NOMO-1 (cell line): Measurements from ENCODE around the gene GRB2.
"Not testable (repeated sequence)": the region's sequence is repeated elsewhere in the genome, so short reads cannot be mapped to it uniquely, and the experiment has no call there.

Experiments used
- DNase-seq, 2 experiments: peaks; one replicate each; lab custom pipeline; 2025; ENCODE audit not compliant: unreplicated experiment in 2 of 2; lab: John Stamatoyannopoulos, UW

GRB2 gene

DNA sequence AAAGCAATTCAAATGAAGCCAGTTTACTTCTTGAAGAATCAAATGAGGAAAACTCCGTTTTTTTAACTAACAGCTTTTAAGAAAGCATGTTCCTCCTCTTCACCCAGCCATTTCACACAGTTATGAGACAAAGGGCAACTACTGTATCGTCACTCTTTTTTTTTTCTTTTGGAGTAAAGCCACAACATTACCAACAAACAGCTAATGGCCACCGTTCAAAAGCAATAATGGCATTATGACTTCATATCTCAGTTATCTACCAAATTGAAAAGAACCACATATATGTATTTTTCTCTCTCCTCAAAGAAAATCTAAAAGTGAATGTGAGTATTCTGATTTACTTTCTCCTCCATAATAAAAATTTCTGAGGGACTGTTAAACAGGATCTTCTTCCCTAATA lies 14.5 kb downstream of the GRB2 start:
- no peak for DNase-seq

DNA sequence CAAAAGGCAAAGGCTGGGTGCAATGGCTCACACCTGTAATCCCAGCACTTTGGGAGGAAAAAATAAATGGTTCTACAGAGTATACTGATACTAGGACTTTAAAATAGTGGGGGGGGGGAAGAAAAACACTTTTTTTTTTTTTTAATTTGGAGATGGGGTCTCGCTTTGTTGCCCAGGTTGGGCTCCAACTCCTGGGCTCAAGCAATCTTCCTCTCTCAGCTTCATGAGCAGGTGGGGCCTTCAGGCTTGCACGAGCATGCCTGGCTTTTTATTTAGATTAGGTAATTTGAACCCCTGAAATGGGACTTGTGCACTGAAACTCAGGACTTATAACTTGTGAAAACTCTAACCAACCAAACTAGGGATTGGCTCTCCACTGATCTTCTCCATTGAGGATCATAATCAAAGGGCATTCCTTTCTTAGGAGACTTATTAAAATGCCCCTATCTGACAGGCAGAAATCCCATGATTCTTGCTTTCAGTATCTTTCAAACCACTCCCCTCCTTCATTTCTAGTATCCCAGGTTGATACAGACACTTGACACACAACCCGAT lies 16.9 kb downstream of the GRB2 start:
- DNase-seq = no peak

DNA sequence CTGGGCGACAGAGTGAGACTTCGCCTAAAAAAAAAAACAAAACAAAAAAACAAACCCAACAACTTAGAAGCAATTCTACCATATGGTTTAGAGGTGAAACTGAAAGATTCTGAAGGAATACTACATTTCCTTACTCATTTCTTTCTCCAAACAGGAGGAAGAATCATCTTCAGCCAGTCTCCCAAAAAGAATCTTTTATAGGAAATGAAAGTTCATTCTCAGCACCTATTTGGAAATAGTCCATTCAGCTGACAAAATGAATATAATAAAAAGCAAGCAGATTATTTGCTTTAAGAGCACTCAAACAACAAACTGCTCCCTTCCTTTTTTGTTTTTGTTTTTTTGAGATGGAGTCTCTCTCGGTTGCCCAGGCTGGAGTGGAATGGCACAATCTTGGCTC lies 17.7 kb downstream of the GRB2 start:
- no peak for DNase-seq

DNA sequence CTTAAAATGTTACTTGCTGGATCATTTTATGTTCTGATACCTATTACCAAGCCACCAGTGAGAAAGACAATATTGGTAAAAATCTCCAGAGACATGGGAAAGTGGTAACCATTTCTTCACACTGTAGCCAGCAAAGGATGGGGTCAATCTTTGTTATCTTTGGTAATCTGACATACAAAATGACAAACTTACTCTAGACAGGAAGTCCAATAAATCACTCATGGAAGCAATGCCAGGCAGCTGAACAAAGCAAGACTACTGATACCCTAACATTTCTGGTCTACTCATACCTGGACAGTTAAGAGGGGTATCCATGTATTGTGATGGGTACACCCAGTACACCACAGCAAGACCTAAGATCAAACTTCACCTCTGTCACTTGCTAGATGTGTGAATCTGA lies 19.0 kb downstream of the GRB2 start:
- DNase-seq = no peak

DNA sequence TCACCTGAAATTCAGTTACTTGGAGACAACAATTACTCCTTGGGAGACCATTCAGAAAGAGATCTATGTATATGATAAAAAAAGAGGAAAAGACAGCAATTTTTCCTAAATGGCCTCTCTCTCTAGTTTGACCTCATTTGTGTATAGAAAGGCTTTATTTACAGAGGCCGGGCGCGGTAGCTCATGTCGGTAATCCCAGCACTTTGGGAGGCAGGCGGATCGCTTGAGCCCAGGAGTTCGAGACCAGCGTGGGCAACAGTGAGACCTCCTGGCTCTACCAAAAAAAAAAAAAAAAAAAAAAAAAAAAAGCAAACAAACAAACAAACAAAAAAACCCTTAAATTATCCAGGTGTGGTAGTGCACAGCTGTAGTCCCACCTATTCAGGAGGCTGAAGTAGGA lies 20.7 kb downstream of the GRB2 start:
- no peak for DNase-seq

DNA sequence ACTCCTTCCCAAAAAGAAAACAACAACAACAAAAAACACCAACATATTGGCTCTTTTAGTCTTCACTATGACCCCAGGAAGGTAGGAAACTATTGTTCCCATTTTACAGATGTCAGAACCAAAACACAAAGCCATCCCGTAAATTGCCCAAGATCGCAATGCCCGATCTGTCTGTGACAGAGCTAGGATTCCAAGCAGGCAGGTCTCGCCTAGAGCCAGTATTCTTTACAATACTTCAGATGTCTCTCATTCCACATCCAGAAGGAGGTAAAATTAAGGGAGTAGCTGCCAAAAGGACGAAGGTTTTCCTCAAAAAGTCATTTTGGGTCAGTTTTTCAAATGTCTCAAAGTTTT lies 21.7 kb downstream of the GRB2 start:
- no peak for DNase-seq

DNA sequence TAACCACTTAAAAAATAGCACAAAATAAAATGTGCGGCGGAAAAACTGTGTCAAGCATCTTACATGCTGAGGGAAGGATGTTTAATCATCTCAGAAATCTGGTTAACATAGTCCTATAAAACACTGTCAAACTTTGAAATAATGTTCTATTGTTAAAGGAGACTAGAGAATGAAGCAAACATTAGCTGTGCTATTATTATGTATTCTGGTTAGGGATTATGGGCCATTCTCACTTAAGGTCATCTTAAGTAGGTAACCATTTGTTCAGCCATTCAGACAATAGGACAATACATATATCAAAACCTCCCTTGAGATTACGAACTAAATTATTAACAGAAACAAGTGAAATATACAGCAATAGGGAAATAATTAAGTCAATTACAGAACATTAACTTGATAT lies 24.7 kb downstream of the GRB2 start:
- DNase-seq = no peak

DNA sequence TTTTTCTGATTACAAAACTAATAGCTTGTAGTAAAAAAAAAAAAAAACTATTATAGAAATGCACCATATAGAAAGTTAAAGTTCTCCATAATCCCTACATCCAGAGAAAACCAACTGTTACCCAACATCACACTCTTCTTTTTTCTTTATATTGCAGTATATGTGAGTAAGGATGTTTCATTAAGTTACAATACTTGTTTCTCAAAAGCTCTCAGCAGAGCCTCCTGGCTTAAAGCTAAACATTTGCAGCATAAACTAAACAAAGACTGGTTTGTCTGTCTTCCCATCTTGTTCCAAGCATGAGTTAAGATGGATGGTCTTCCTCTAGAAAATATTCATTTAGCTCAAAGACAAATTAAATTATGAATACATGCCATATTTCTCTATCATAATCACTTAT lies 25.2 kb downstream of the GRB2 start:
- no peak for DNase-seq

DNA sequence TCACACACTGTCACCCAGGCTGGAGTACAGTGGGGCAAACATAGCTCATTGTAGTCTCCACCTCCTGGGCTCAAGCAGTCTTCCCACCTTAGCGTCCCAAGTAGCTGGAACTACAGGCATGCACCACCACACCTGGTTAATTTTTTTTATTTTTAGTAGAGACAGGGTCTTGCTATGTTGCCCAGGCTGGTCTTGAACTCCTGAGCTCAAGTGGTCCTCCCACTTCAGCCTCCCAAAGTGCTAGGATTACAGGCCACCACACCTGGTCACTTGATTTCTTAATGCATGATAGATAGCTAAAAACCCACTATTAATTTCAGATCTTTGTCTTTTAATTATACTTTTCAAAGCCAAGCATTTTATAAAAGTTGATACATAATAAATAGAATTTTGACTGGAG lies 26.1 kb downstream of the GRB2 start:
- not testable (repeated sequence) for DNase-seq

DNA sequence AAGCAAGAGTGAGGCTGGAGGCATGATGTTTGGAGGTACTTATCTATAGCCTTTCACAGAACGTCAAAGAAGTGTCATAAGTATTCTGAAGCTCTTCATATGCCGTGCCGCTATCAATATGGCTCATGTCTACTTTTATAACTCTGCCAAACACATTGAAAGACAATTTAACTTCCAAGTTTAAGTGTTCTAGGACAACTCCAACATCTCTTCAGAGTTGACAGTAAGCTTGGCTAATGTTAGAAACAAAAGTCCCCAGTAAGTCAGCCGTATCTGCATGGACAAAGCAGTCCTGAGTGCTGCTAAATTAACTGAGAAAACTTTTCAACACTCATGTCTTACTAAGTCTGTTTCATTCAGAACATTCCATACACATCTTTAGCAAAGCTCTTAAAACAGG lies 32.2 kb downstream of the GRB2 start:
- no peak for DNase-seq

DNA sequence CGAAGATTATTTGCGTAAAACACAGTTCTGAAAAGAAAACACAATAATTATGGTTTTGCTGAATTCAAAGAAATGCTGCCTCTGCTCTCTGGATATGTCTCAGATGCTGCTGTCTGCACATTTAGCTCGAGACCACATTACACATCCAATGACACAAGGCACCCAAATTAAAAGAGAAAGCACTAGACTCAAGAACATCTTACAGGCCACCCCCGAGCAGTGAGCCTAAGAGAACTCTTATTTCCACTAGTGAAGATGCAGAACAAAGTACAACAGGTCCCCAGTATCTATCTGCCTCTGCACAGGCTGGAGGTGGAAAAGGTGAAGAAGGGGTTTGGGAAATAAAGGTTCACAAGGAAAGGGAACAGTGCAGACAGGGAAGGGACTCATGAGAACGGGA lies 33.5 kb downstream of the GRB2 start:
- DNase-seq = no peak

DNA sequence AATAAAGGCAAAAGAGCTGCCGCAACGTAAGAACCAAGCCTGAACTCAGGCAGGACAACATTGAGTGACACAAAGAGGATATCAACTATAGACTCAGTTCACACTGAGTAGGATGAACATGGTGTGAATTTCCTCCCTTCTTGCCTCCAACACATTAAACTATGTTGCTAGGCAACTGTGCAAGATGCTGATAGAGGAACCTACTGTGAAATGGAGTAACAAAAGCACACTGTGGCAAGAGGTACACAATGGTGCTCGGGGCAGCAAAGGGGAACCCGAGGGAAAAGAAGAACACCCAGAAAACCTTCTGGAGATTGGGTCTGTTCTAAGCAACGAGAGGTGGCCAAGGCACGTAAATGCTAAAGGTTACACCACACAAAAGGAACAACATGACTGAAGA lies 34.1 kb downstream of the GRB2 start:
- peak; percentile 18 to 54 for DNase-seq

DNA sequence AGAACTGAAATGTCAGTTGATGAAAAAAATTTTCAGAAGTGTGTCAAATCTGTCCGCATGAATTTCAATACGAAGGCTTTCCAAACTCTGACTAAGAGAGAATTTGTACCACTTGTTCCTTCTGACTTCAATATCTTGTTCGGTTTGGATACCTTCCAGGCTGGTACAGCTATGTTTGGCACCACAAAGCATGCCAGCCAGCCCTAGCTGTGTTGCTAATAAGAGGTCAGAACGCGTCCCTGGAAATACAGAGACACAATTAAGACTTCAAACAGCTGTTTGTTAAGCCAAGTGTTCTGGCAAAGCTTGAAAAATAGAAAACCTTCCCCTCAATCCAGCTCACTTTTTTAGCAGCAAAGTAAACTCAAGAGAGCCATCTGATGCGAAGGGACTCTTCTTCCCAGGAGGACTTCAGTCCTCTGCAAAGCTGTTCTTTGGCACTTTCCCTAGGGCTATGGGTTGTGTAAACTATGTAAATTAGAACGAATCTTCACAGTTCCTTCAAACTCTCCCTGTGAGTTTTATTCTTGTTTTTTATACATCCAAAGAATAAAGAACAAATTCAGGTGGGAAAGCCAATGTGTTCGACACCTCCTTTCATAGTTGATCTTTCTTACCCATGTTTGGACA lies 35.1 kb downstream of the GRB2 start:
- no peak for DNase-seq

DNA sequence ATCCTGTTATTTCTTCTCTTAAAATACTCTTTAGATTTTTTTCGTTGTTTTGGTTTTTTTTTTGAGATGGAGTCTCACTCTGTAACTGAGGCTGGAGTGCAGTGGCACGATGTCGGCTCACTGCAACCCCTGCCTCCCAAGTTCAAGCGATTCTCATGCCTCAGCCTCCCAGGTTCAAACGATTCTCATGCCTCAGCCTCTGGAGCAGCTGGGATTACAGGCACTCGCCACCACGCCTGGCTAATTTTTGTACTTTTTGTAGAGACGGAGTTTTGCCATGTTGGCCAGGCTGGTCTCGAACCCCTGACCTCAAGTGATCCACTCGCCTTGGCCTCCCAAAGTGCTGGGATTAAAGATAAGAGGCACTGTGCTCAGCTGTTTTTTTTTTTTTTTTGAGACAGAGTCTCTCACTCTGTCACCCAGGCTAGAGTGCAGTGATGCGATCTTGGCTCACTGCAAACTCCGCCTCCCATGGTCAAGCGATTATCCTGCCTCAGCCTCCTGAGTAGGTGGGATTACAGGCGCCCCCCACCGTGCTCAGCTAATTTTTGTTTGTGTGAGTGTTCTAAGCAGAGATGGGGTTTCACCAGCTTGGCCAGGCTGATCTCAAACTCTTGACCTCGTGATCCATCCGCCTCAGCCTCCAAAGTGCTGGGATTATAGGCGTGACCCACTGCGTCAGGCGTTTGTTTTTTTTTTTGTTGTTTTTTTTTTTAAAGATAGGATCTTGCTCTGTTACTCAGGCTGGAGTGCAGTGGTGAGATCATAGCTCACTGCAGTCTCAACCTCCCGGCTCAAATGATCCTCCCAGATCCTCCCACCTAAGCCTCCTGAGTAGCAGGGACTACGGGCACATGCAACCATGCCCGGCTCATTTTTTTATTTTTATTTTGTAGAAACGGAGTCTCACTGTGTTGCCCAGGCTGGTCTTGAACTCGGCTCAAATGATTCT lies 37.4 kb downstream of the GRB2 start:
- not testable (repeated sequence) for DNase-seq

DNA sequence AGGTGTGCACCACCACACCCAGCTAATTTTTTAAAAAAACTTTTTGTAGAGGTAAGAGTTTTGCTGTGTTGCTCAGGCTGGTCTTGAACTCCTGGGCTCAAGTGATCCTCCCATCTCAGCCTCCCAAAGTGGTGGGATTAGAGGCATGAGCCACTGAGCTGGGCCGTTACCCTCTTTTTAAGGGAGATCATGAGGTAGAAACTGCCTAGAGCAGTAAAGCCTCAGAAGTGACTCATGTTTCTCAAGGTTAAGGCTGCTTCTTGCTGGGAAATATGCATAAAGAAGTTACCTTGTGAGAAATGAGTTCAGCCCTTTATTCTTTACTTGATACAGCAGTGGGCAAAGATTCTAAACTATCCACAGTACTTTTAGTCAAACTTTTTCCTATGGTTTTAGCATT lies 38.2 kb downstream of the GRB2 start:
- DNase-seq = no peak

DNA sequence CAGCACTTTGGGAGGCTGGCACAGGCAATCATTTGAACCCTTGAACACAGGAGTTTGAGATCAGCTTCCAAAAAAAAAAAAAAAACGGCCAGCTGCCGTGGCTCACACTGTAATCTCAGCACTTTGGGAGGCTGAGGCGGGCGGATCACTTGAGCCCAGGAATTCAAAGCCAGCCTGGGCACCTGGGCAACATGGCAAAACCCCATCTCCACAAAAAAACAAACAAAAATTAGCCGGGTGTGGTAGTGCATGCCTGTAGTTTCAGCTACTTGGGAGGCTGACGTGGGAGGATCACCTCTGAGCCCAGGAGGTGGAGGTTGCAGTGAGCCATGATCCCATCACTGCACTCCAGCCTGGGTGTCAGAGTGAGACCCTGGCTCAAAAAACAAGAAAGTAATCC lies 39.0 kb downstream of the GRB2 start:
- DNase-seq = no peak

DNA sequence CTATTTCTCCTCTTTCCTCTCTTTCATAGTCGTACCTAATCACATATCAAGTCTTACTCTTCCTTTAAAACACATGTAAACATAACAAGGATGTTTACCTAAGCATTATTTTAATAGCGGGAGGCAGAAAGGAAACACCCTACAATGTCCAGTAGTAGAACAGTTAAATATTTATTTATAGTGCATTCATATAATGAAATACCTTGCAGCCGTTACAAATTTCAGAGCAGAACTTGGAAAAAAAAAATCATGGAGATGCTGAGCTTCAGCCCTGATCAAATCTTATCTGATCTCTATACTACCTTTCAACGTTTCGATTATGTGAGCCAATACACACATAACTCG lies 39.6 kb downstream of the GRB2 start:
- no peak for DNase-seq

DNA sequence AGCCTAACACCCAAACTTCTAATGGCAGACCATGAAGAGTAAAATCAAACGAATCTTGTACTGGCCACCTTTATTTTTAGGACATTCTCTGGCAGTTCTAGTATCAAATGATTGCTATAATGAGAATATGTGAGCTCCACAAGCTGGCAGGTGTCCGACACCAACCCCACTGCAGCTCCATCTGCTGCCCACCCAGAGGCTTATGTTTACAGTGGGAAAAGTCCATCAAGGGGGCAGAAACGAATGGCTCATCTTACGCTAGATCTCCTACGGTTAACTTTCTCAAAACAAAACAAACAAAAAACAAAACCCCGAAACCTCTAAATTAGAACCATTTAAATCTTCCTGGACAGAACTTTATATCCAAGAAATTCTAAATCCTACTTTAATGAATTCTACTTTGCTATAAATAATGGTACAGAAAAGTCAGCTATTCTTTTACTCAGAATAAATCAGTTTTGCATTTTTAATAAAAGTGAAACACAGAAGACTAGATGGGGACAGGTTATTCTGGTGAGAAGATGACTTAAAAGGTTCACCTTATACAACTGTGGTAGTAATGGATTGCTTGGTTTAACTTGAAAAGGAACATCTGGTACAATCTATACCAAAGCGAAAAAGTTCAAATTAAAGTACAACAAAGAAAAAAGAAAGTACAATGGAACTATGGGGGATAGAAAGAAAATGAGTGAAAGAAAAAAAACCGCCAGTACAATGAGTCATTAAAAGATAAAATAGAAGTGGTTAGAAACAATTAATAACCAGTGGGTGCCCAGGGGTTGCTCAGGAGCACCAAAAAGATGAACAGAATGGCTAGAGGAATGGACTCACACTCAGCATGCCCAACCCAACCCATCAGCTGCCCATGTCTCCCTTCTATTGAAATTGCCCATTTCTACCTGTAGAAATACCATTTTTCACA lies 40.2 kb downstream of the GRB2 start:
- DNase-seq = no peak

DNA sequence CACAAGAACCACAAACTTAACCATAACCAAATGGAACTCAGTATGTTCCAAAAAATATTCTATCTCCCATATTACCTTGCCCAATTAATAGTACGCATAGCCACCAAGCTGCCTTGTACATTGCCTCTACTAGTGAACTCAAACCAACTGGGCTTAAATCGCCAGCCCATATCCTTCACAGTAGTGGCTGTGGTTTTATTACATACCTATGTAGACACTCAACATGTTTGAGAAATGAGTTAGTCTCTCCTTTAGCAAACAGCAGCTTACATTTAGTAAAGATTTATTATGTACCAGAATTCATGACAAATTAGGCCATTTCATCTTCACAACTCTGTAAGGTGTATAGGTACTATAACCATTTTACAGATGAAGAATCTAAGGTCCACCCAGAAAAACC lies 41.4 kb downstream of the GRB2 start:
- no peak for DNase-seq

DNA sequence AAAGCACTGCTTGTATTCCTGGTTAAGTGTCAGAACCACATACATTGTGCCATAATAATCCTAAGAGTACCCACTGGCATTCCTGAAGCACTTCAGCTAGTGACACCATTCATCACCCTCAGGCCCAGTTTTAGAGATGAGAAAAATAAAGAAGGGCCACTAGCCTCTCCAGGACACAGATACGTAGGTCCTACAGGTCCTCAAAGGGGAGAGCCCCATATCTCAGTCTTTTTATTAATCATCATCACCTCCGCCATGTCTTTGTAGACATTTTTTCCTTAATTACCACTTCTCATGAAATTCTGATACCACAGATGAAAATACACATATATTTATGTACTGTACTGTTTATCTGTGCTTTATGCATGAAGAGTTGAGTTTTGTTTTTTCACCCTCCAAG lies 43.5 kb downstream of the GRB2 start:
- no peak for DNase-seq

DNA sequence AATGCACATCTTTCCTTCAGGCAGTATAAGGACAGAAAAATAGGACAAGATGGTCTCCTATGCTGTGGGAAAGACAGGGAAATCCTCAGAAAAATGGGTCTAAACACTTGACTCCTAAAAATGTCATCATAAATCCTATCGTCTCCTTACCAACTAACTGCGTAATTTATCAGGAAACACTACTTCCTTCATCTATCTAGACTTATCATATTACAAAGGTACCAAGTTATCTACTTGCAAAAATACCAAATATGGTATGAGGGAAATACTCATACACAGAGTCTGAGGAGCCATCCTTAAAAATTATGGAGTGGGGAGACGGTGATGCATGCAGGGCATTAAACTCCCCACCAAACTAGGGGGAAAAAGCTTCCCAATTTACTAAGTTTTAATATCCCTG lies 44.1 kb downstream of the GRB2 start:
- DNase-seq = no peak
